Inflammatory macrophage treated with lipopolysaccharide for 1 hour (primary cell): Measurements from ENCODE around the gene SEPTIN7.
"Not testable (repeated sequence)": the region's sequence is repeated elsewhere in the genome, so short reads cannot be mapped to it uniquely, and the experiment has no call there.

Source experiments
- DNase-seq, 2 donors: peaks; one replicate each; pipeline ENCODE4 v3.0.0-alpha.2; 2020 to 2022

Gene SEPTIN7

GRCh38 chr7:35800718-35801391 lies at the start of gene SEPTIN7:
Gene SEPTIN7, plus strand, starts transcription at chr7:35801057. Its CDS starts 153 bp downstream, at chr7:35801210.
- DNase-seq: peak; percentile 99

DNA sequence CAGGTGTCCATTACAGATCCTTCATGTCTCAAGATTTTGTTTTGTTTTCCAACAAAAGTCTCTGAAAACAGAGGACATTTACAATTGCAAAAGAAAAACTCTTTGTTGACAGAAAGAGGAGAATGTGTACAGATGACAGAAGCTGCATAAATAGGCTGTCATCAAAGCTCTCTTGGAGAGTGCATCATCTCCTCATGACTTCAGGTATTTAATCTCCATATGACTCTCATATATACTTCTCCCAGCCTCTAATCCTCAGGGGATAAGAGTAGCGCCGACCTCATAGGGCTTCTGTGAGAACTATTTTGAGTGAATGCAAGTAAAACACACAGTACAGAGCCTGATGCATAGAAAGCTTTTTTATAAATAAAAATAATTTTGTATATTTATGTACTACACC lies 48.1 kb upstream of the SEPTIN7 start:
- DNase-seq: no peak

DNA sequence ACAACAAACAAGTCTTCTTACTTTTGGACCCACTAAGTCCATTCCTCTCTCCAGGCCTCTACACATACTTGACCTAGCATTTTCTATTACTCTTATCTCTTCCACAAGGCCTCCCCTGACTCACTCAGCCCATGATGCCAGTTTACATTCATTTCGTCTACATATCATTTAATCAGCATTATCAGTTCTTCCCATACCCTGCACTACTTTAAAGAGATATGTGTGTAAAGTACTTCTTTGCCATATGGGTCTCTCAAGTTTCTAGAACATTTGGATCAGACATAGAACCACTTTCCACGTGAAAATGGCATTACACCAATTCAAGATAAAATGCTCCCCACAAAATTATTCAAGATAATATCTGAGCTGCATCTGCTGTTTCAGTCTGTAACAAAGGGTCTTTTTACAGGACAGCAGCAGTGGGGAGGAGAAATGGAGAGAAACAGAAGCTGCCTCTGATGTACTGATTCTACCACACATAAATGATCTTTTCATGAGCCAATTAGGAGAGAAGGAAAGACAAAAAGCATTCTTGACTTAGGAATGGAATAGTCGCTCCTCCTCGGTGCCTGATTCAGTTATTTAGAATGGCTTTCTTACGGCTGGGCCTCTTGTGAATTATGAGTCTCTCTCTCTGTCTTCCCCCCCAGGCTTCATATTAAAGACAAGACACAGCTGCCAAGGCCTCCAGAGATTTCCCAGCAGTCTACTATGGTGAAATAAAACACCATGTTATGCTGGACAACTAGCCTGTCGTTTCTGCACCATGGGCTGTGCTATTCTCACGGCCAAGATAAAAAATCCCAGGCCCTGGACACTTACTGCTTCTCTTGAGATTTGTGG lies 46.9 kb upstream of the SEPTIN7 start:
- no peak for DNase-seq

- DNase-seq: no peak
These were observed 46.1 kb upstream of the SEPTIN7 start for GRCh38 chr7:35754741-35755140.

- DNase-seq: no peak
These were observed 45.1 kb upstream of the SEPTIN7 start for GRCh38 chr7:35755711-35756110.

DNA sequence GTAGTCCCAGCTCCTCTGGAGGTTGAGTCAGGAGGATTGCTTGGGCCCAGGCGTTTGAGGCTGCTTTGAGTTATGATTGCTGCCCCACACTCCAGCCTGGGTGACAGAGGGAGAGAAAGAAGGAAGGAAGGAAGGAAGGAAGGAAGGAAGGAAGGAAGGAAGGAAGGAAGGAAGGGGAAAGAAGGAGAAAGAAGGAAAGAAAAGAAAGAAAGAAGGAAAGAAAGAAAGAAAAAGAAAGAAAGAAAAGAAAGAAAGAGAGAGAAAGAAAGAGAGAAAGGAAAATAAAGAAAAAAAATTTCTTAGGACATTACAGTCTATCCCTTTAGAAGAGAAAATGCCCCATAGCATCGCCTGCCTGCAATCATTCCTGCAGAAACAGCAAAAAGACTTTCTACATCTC lies 44.4 kb upstream of the SEPTIN7 start:
- not testable (repeated sequence) for DNase-seq

- DNase-seq: no peak
These were observed 43.3 kb upstream of the SEPTIN7 start for GRCh38 chr7:35757574-35757973.

DNA sequence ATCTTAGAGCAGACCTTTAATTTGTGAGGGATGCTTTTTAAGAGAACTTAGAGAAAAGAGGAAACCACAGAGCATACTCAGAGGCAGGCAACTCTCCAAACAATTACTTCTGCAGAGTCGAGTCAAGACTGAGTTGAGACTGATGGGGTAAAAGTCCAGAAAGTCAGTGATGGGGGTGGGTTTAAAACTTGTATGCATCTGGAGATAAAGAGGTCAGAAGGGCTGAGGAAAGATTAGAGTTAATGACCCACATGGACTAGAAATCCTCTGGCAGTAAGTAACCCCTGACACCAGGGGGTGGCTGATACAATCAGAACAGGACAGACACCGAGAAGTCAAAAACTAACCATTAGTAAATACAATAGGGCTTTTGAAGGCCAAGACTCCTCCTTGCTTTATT lies 42.4 kb upstream of the SEPTIN7 start:
- no peak for DNase-seq

DNA sequence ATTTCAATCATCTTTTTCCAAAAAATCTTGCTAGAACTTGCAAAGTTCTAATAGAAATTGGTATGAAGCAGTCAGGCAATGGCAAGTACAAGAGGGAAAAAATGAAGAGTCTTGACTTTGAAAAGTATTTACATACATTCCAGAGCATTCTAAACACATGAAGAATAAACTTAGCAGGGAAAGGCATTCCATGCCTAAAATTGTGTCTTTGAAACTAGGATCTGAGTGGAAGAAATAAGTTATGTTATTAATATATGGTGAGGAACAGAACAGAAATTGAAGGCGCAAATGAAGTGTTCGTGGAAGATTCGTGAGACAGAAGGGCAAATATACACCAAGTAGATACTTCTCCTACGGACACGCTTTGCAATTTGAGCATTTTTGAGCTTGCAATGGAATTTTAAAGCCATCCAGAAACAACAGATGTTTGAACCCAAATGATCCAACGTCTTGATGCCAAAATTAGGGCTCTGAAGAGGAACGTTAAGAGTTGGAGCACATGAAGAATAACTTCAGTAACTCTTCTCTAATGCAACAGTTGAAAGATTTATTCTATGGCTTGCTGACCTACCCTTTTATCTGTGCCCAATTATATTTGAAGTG lies 40.6 kb upstream of the SEPTIN7 start:
- no peak for DNase-seq

DNA sequence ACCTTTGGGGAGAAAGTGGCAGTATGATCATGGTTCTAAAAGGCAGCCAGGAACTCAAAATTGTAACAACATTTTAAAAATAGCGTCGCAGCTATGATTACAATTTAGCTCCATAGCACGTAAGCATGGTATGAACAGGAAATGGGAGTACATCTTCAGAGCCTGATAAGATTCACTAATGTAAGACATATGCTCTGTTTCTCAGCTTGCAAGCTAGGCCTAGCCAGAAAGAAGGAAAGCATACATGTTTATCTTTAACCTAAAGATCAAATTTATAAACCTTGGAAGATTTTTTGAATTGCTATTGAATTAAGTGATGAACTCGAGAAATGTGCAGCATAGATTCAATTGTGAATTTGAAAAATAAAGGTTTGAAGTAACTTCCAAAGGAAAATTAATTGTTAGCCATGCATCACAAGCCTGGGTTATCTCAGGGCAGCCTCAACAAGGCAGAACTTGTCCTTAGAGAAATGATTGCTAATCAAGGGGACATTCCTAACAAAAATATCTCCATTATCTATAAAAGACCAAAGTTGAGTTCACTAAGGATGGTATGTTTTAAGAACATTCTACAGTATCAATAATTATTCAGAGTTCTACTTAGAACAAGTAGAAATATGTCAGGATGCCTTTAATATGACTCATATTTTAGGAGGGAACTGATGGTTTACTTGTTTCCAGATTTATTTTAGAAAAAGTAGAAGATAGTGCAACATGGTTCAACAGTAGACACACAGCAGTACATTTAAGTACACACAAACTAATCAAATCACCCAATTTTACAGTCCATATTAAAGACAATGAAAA lies 38.8 kb upstream of the SEPTIN7 start:
- DNase-seq: no peak

DNA sequence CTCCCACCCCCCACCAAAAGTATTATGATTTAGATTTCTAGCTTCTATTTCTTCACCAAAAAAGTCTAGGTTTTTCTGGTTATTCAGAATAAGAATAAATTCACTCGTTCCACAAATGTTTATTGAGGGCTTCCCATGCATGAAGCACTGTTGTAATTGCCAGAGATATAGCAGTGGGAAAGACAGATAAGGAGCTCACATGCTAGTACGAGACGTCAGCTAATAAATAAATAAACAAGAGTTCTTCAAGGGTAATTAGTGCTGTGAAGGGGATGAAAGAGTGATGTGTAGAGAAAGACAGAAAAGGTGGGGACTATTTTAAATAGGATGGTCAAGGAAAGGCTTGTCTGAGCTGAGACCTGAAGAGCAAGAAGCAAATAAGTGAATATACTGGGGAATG lies 38.1 kb upstream of the SEPTIN7 start:
- DNase-seq: no peak

GRCh38 chr7:35768346-35768745 lies 32.5 kb upstream of the SEPTIN7 start:
- no peak for DNase-seq

DNA sequence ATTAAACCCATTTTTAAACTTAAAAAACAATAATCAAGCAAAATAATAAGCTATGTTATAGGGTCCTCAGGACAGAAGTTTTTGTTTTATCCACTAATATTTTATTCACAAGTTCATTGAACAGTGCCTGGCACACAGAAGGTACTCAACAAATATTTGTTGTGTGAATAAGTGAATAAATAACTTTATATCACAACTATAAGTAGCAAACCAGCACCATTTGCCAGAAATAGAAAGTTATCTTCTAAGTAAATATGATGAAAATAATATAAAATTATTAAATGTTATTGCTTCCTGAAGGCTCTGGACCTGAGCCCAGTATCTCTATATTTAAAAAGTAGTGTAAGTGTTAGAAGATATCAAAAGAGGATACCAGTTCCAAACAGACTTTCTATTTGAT lies 29.1 kb upstream of the SEPTIN7 start:
- no peak for DNase-seq

DNA sequence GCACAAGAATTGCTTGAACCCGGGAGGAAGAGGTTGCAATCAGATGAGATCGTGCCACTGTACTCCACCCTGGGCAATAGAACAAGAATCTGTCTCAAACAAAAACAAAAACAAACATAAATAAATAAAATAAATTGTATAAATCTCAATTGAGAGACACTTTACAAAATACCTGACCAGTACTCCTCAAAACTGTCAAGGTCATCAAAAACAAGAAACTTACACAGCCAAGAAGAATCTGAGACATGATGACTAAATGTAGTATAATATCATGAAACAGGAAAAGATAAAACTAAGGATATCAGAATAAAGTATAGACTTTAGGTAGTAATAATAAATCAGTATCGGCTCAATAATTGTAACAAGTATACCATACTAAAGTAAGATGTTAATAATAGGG lies 26.9 kb upstream of the SEPTIN7 start:
- no peak for DNase-seq

DNA sequence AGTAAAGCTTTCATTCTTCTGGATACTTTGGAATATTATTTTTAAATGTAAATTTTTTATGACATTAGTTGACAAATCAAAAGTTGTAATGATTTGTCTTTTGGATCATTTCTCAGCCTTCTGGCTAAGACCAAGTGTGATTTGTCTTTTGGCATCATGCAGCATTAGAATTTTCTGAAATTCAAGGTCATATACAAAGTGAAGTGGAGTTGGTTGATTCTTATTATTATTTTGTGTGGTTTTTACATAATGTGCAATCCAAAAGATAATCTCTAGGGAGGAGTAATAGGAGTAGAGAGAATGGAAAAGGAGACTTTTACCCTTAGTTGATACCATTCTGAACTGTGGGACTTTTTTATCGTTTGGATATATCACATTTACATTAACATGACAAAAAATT lies 24.2 kb upstream of the SEPTIN7 start:
- no peak for DNase-seq

DNA sequence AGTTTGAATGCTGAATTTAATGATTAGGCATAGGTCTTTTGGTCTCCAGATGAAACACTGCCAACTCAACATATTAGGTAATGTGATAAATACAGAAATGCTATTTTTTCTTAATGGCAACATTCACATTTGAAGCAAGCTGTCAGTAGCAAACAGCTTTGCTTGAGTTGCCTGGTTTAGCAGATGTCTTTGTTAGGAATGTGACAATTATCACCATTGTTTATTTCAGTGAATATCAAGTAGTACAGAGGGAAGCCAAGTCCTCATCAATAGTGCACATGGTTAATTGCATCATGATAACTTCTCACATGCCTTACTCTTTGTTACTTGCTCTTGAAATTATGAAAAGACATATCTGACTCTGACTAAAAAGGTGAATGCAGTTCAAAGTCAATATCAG lies 23.7 kb upstream of the SEPTIN7 start:
- no peak for DNase-seq

GRCh38 chr7:35780070-35780469 lies 20.8 kb upstream of the SEPTIN7 start:
- no peak for DNase-seq

- no peak for DNase-seq
These were observed 19.6 kb upstream of the SEPTIN7 start for GRCh38 chr7:35781200-35781701.

DNA sequence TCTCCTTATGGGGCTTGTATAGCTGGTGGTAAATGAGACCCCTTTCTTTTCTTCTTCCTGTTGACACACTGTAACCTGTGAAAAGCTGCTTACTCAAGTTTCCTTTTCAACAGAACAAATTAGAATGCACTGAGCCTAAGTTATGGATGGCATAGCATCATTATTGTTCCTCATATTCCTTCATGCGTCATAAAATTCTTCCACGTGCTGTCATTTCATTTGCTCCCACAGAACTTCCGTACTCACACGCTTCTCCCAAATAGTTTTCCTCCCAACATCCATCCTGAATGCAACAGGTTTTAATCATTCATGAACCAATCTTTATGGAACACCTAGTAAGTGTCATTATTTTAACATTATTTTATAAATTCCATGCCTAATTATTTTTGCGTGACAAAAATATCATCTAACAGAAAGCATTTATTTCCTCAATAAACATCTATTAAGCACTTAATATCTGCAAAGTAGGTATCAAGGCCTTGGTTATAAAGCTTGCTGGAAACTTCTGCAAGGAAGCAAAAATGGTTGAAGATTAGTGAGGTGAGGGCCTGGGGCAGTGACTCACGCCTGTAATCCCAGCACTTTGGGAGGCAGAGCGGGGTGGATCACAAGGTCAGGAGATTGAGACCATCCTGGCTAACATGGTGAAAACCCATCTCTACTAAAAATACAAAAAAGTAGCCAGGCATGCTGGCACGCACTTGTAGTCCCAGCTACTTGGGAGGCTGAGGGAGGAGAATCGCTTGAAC lies 18.9 kb upstream of the SEPTIN7 start:
- DNase-seq: no peak

DNA sequence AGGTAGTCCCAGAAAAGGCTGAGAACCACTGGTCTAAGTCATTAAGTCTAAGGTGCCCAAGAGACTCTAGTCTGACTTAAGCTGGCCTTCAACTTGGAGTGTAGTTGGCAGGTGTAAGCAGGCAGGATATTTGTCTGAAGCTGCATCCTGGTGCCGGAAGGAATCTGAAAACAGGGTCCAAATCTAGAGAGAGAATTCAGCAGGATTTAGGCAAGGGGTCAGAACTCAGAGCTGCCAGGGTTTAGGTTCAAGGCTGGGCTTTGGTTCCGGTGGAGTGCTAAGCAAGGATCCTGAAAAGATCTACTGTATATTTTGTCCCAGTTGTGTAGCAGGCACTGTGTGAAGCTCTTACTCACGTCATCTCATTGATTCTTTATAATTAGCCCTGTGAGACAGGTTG lies 16.5 kb upstream of the SEPTIN7 start:
- no peak for DNase-seq

DNA sequence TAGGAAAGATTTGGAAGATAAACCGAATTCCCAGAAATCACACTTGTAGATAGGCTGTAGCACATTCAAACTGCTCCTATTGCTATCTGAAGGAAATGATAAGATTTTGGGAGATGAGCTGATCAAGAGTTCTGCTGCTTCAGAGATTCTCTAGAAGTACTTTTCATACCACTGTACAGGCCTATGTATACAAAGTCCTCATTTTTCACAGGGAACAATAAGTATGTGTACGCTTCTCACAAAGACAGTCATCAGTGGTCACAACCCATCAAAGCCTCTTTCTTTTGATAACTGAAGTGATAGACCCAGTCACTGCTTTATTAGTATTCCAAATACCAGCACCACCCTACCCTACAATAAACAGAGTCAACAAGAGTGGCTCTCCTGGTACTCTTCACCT lies 15.6 kb upstream of the SEPTIN7 start:
- no peak for DNase-seq

DNA sequence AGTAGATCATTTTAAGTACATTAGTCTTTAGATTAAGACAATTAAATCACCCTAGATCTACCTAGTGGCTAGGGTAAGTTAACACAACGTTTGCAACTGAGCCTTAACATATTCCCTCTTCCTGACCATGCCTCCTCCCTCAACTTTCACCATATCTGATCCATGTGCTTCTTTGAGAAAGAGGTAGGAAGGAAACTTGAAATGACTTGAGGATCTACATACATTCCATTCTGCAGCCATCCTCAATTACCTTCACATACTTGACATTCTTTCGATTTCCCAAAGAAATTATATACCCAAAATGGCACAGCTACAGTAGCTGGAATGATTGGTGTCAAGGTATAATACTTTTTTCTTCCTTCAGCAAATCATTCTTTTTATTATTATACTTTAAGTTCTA lies 12.9 kb upstream of the SEPTIN7 start:
- no peak for DNase-seq
